Muscle layer of duodenum (tissue), 2 donors: ENCODE results near the gene OR51E1.
A peak's percentile ranks its signal among the peaks of the same experiment; 100 is the strongest.

Experiments
- H3K27ac ChIP-seq: one replicate; pipeline ENCODE4 v1.7.0; 2013; ENCODE audit warnings: mild to moderate bottlenecking, low read length
- H3K27me3 ChIP-seq: one replicate; pipeline ENCODE4 v1.7.0; 2013; ENCODE audit warnings: low read depth, mild to moderate bottlenecking, control low read depth, low read length
- H3K36me3 ChIP-seq, 2 donors: one replicate each; pipeline ENCODE4 v1.7.0; 2013; ENCODE audit warnings: low read length in 2 of 2, control low read depth in 1 of 2, mild to moderate bottlenecking in 1 of 2; ENCODE audit not compliant: insufficient read depth in 2 of 2, control insufficient read depth in 1 of 2
- H3K4me1 ChIP-seq, 2 donors: one replicate each; pipeline ENCODE4 v1.7.0; 2013; ENCODE audit warnings: low read length in 2 of 2, mild to moderate bottlenecking in 2 of 2, control low read depth in 1 of 2, moderate library complexity in 1 of 2; ENCODE audit not compliant: insufficient read depth in 2 of 2, control insufficient read depth in 1 of 2
- H3K4me3 ChIP-seq, 2 donors: one replicate each; pipeline ENCODE4 v1.7.0; 2013; ENCODE audit warnings: low read length in 2 of 2, low read depth in 1 of 2, mild to moderate bottlenecking in 1 of 2
- H3K9me3 ChIP-seq, 2 donors: one replicate each; pipeline ENCODE4 v1.7.0; 2013; ENCODE audit warnings: low read length in 2 of 2, control low read depth in 1 of 2, mild to moderate bottlenecking in 1 of 2; ENCODE audit not compliant: control insufficient read depth in 1 of 2
- donor health status: healthy.

The OR51E1 gene, protein sequence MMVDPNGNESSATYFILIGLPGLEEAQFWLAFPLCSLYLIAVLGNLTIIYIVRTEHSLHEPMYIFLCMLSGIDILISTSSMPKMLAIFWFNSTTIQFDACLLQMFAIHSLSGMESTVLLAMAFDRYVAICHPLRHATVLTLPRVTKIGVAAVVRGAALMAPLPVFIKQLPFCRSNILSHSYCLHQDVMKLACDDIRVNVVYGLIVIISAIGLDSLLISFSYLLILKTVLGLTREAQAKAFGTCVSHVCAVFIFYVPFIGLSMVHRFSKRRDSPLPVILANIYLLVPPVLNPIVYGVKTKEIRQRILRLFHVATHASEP

GRCh38 chr11:4643682-4644081, at the start of gene OR51E1:
Gene OR51E1 (plus strand): TSS chr11:4643982. CDS start chr11:4652527, 8,545 bp downstream.
- Histone ChIP-seq H3K27me3 (no peaks in the 10 kb centered on the region), H3K9me3 (no peaks in the 10 kb centered on the region), H3K36me3 (no peaks in the 10 kb centered on the region), H3K4me3 (no peak within 1 kb of the TSS), H3K4me1 (peaks cover 0 to 20% of the 10 kb centered on the region in 2 donors), H3K27ac (no peak within 1 kb of the TSS)

DNA sequence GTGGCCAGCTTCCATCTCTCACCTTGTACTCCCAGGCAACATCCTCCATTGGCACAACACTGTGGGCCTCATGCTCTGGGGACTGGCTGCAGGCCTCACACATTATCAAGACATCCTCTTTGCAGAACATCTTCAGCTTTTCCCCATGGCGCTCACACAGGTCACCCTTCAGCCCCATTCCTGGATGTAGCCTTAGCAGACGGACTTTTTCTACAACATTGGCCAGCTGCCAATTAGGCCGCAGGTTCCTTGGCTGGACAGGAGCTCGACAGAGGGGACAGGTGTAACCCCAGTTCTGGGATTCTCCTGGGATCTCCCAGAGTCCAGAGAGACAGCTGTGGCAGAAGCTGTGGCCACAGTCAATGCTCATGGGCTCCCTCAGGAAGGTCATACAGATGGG, 38.7 kb upstream of the OR51E1 start:
- Histone ChIP-seq H3K36me3 (peaks cover 45 to 47% of the 10 kb centered on the region in 2 donors), H3K9me3 (no peaks in the 10 kb centered on the region)

DNA sequence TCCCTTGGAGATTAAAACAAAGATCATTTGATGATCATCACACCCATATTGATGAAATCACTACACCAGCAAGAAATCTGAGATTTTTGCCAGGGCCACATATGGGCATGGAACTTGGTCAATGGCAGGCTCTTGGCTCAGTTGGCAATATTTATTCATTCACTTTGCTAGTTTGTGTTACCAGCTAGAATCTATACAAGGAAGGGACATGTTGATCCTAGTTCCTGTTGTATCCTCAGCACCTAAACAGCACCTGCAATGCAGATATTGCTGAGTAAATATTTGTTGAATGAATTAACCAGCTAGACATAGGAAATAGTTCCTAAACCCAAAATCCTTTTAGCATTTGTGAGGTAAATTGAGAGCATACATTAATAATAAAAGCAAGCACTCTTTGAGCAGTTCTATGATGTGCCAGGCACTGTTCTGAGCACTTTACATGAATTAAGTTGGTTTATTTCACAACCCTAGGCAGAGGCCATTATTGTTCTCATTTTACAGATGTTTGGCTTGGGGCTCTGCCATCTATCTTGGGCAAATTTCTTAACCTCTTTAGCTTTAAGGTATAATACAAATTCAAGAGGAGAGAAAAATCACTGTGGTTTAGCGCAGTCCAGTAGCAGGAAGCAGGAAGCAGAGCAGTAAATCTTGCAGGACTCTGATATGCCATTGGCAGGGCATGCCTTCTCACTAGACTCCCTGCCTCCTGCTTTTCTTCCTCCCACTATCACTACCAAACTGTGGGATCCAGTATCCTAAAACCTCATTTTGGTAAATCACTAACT, 37.4 kb upstream of the OR51E1 start:
- peak overlapping the region; percentile 74 to 83 for H3K4me3 ChIP-seq
- peak overlapping the region; percentile 7 for H3K27ac ChIP-seq

More for the DNA sequence above, 38.7 kb upstream of the OR51E1 start:
- peaks cover 4 to 9% of the 10 kb centered on the region in 2 donors for H3K4me1 ChIP-seq
- H3K4me3 ChIP-seq, result no peak overlapping the region
- no peak overlapping the region for H3K27ac ChIP-seq
- H3K27me3 ChIP-seq, result no peaks in the 10 kb centered on the region

GRCh38 chr11:4607096-4607495, 36.7 kb upstream of the OR51E1 start:
- H3K4me3 ChIP-seq, result peak overlapping the region; percentile 74 to 83
- H3K36me3 ChIP-seq, result peaks cover 25 to 28% of the 10 kb centered on the region in 2 donors
- H3K27ac ChIP-seq, result peak overlapping the region; percentile 79
- no peaks in the 10 kb centered on the region for H3K9me3 ChIP-seq
- H3K4me1 ChIP-seq, result peaks cover 4 to 9% of the 10 kb centered on the region in 2 donors
- H3K27me3 ChIP-seq, result no peaks in the 10 kb centered on the region

More for the DNA sequence above, 37.4 kb upstream of the OR51E1 start:
- peaks cover 32 to 35% of the 10 kb centered on the region in 2 donors for H3K36me3 ChIP-seq
- H3K4me1 ChIP-seq, result peaks cover 4 to 9% of the 10 kb centered on the region in 2 donors
- no peaks in the 10 kb centered on the region for H3K9me3 ChIP-seq
- H3K27me3 ChIP-seq, result no peaks in the 10 kb centered on the region

- Histone ChIP-seq H3K27ac (peak within 1 kb of the TSS; percentile 79), H3K4me1 (peaks cover 4 to 9% of the 10 kb centered on the region in 2 donors), H3K9me3 (no peaks in the 10 kb centered on the region), H3K27me3 (no peaks in the 10 kb centered on the region), H3K4me3 (peak within 1 kb of the TSS; percentile 74 to 83), H3K36me3 (peaks cover 19% of the 10 kb centered on the region in 2 donors)
These were observed 35.8 kb upstream of the OR51E1 start, which contains the start of gene TRIM68 for GRCh38 chr11:4607781-4608666. Gene TRIM68 (minus strand): TSS chr11:4608231. CDS start chr11:4605504, 2,727 bp downstream.

GRCh38 chr11:4610258-4610935, 33.4 kb upstream of the OR51E1 start:
- peak overlapping the region in 1 of 2 donors; percentile 38 for H3K4me3 ChIP-seq
- H3K36me3 ChIP-seq, result no peaks in the 10 kb centered on the region
- peaks cover 4 to 9% of the 10 kb centered on the region in 2 donors for H3K4me1 ChIP-seq
- H3K9me3 ChIP-seq, result no peaks in the 10 kb centered on the region
- H3K27me3 ChIP-seq, result no peaks in the 10 kb centered on the region
- H3K27ac ChIP-seq, result no peak overlapping the region

- peaks cover 2 to 4% of the 10 kb centered on the region in 2 donors for H3K4me1 ChIP-seq
- H3K9me3 ChIP-seq, result no peaks in the 10 kb centered on the region
- H3K27me3 ChIP-seq, result no peaks in the 10 kb centered on the region
- H3K4me3 ChIP-seq, result no peak overlapping the region
- H3K27ac ChIP-seq, result no peak overlapping the region
- H3K36me3 ChIP-seq, result no peaks in the 10 kb centered on the region
These were observed 31.8 kb upstream of the OR51E1 start for GRCh38 chr11:4611986-4612385.

- Histone ChIP-seq H3K27ac (no peak overlapping the region), H3K4me3 (no peak overlapping the region), H3K27me3 (no peaks in the 10 kb centered on the region)
These were observed 27.8 kb upstream of the OR51E1 start for GRCh38 chr11:4615856-4616444.

GRCh38 chr11:4619514-4619913, 24.3 kb upstream of the OR51E1 start:
- Histone ChIP-seq H3K27ac (no peak overlapping the region), H3K4me1 (no peaks in the 10 kb centered on the region), H3K9me3 (no peaks in the 10 kb centered on the region), H3K4me3 (no peak overlapping the region), H3K27me3 (no peaks in the 10 kb centered on the region), H3K36me3 (no peaks in the 10 kb centered on the region)

More at GRCh38 chr11:4615856-4616444, 27.8 kb upstream of the OR51E1 start:
- no peaks in the 10 kb centered on the region for H3K36me3 ChIP-seq
- H3K4me1 ChIP-seq, result no peaks in the 10 kb centered on the region
- H3K9me3 ChIP-seq, result no peaks in the 10 kb centered on the region
